NCI-H187 treated with DMSO at 0.1 percent for 48 hours (cell line): ENCODE results near the gene ALKBH5.

Experiments used
- DNase-seq: peaks from one replicate; lab custom pipeline; 2025; lab: John Stamatoyannopoulos, UW

Gene ALKBH5

GRCh38 chr17:18158022-18158600, 25.5 kb upstream of the ALKBH5 start:
- no peak for DNase-seq

GRCh38 chr17:18159551-18160120, 24.0 kb upstream of the ALKBH5 start:
- no peak for DNase-seq

- no peak for DNase-seq
These were observed 23.3 kb upstream of the ALKBH5 start for GRCh38 chr17:18160128-18160856.

GRCh38 chr17:18161207-18162145, 22.2 kb upstream of the ALKBH5 start:
- no peak for DNase-seq

GRCh38 chr17:18163547-18163946, 20.1 kb upstream of the ALKBH5 start:
- DNase-seq: no peak

GRCh38 chr17:18166894-18167293, 16.7 kb upstream of the ALKBH5 start:
- DNase-seq: no peak

GRCh38 chr17:18167421-18167820, 16.2 kb upstream of the ALKBH5 start:
- no peak for DNase-seq

- no peak for DNase-seq
These were observed 10.9 kb upstream of the ALKBH5 start for GRCh38 chr17:18172531-18173278.

- DNase-seq: no peak
These were observed 9.9 kb upstream of the ALKBH5 start for GRCh38 chr17:18173740-18174139.

GRCh38 chr17:18176176-18176575, 7.5 kb upstream of the ALKBH5 start:
- no peak for DNase-seq

- no peak for DNase-seq
These were observed 6.5 kb upstream of the ALKBH5 start for GRCh38 chr17:18177133-18177532.

- DNase-seq: no peak
These were observed 5.9 kb upstream of the ALKBH5 start for GRCh38 chr17:18177722-18178121.

- DNase-seq: no peak
These were observed 4.4 kb upstream of the ALKBH5 start for GRCh38 chr17:18179196-18179595.

- no peak for DNase-seq
These were observed 3.8 kb upstream of the ALKBH5 start for GRCh38 chr17:18179804-18180203.

- no peak for DNase-seq
These were observed 2.3 kb upstream of the ALKBH5 start for GRCh38 chr17:18181358-18181757.

- no peak for DNase-seq
These were observed 1.3 kb upstream of the ALKBH5 start for GRCh38 chr17:18182110-18182977.

GRCh38 chr17:18182978-18183333, 672 bp upstream of the ALKBH5 start:
- no peak for DNase-seq

- no peak for DNase-seq
These were observed 759 bp downstream of the ALKBH5 start for GRCh38 chr17:18184143-18185031.

- no peak for DNase-seq
These were observed 1.8 kb downstream of the ALKBH5 start for GRCh38 chr17:18185391-18185790.
